Tibial artery (tissue), 4 donors: Measurements from ENCODE around the gene SYT7.

Source experiments
- DNase-seq, 2 donors: peaks; one replicate each; pipeline ENCODE4 v3.0.0-alpha.2; 2019
- H3K27ac ChIP-seq, 2 donors: fragments of 200-600 bp; sonication (generic) in 1 of 2; 1 replicate in 1 of 2; 2 replicates in 1 of 2; pipeline ENCODE4 v1.5.1; 2018 to 2019; ENCODE audit warnings: mild to moderate bottlenecking in 1 of 2
- H3K27me3 ChIP-seq, 2 donors: fragments of 200-600 bp; sonication (generic) in 1 of 2; one replicate each; pipeline versions ENCODE4 v1.5.1 to v1.6.0; 2016 to 2019
- H3K36me3 ChIP-seq, 3 donors: fragments of 200-600 bp; sonication (generic) in 2 of 3; one replicate each; pipeline ENCODE4 v1.5.1; 2016 to 2019; ENCODE audit warnings: mild to moderate bottlenecking in 2 of 3
- H3K4me1 ChIP-seq, 4 donors: fragments of 200-600 bp; sonication (generic) in 2 of 4; 1 replicate in 3 of 4; 2 replicates in 1 of 4; pipeline ENCODE4 v1.5.1; 2016 to 2019
- H3K4me3 ChIP-seq, 2 donors: fragments of 200-600 bp; sonication (generic) in 1 of 2; 1 replicate in 1 of 2; 2 replicates in 1 of 2; pipeline ENCODE4 v1.5.1; 2018 to 2019; ENCODE audit warnings: mild to moderate bottlenecking in 2 of 2
- H3K9me3 ChIP-seq, 3 donors: fragments of 200-600 bp; sonication (generic) in 1 of 3; one replicate each; pipeline ENCODE4 v1.5.1; 2016 to 2019
- CTCF ChIP-seq, 2 experiments: fragments of 200-600 bp in 1 of 2; fragments of 450-650 bp in 1 of 2; IDR thresholded peaks; one replicate each; pipeline ENCODE4 v1.5.1; 2017 to 2019; ENCODE audit warnings: antibody characterized with exemption in 2 of 2, mild to moderate bottlenecking in 1 of 2, moderate library complexity in 1 of 2
- intact Hi-C: fragments of 100-400 bp; cut with DNase I; formaldehyde crosslinking; loops from one replicate; pipeline ENCODE4 v1.15.0; 2023; ENCODE audit warnings: low total_unique reads

Gene SYT7

DNA sequence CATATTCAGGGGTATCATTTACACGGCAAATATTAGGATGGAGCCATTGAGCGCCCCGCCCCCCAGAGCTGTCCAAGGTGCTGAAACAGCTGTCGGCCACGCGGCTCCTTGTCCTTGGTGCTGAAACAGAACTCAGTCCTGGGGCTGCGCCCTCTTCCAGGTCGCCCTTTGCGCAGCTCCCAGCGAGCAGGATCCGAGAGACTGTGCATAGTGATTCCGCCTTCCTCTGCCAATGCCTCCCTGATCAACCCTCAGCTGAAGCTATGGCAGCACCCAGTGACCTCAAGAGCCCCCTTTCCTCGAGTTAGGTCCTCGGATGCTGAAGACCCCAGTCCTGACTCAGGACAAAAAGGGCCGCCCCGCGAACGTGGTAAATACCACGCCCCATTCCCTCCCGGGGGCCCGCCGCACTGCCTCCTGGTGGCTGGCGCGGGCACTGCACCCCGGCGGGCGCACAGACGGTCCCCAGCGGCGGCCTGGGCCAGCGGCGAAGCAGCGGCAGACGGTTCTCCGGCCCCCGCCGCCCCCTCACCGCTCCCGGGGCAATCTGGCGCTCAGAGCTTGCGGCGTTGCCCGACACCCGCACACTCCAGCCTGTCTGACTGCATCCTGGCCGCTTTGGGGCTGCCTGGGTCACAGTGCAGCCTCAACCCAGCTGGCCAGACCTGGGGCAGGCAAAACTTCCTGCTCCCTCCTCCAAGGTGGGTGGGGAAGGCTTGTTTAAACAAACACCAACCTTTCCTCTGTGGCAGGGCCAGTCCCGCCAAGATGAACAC is 13.4 kb downstream of the SYT7 start:
- H3K36me3 ChIP-seq = no peaks in the 10 kb centered on the region
- intact Hi-C loops = no loop called here
- peak in 1 of 2 donors; percentile 63 for DNase-seq
- peaks cover 0 to 78% of the 10 kb centered on the region in 2 donors for H3K27me3 ChIP-seq
- no peak overlapping the region for H3K27ac ChIP-seq
- no peaks in the 10 kb centered on the region for H3K9me3 ChIP-seq
- peaks cover 0 to 8% (median 0%) of the 10 kb centered on the region in 4 donors for H3K4me1 ChIP-seq
- no peak for TF ChIP-seq CTCF (IDR thresholded peaks at IDR 0.05)
- no peak overlapping the region for H3K4me3 ChIP-seq

GRCh38 chr11:61564936-61565696 is 15.8 kb downstream of the SYT7 start:
- no peaks in the 10 kb centered on the region for H3K9me3 ChIP-seq
- no peak for TF ChIP-seq CTCF (IDR thresholded peaks at IDR 0.05)
- no peak overlapping the region for H3K27ac ChIP-seq
- intact Hi-C loops = no loop called here
- DNase-seq = no peak
- peaks cover 0 to 66% of the 10 kb centered on the region in 2 donors for H3K27me3 ChIP-seq
- H3K4me3 ChIP-seq = no peak overlapping the region
- no peaks in the 10 kb centered on the region for H3K36me3 ChIP-seq
- H3K4me1 ChIP-seq = peaks cover 0 to 8% (median 0%) of the 10 kb centered on the region in 4 donors

GRCh38 chr11:61560751-61561150 is 20.1 kb downstream of the SYT7 start:
- Histone ChIP-seq H3K9me3 (no peaks in the 10 kb centered on the region), H3K4me3 (no peak overlapping the region), H3K36me3 (no peaks in the 10 kb centered on the region), H3K4me1 (peaks cover 0 to under 1% (median 0%) of the 10 kb centered on the region in 4 donors), H3K27me3 (peaks cover 0 to 65% of the 10 kb centered on the region in 2 donors), H3K27ac (no peak overlapping the region)
- TF ChIP-seq CTCF (IDR thresholded peaks at IDR 0.05) = no peak
- intact Hi-C loops = no loop called here
- DNase-seq = no peak

GRCh38 chr11:61556621-61557020 is 24.3 kb downstream of the SYT7 start:
- Histone ChIP-seq H3K36me3 (no peaks in the 10 kb centered on the region), H3K27ac (no peak overlapping the region), H3K27me3 (peaks cover 0 to 92% of the 10 kb centered on the region in 2 donors), H3K4me3 (no peak overlapping the region), H3K9me3 (no peaks in the 10 kb centered on the region), H3K4me1 (peaks cover 0 to 15% (median 8%) of the 10 kb centered on the region in 4 donors)
- DNase-seq = no peak
- no peak for TF ChIP-seq CTCF (IDR thresholded peaks at IDR 0.05)
- intact Hi-C loops = no loop called here

GRCh38 chr11:61555978-61556377 is 24.9 kb downstream of the SYT7 start:
- H3K27ac ChIP-seq = no peak overlapping the region
- intact Hi-C loops = no loop called here

More at GRCh38 chr11:61555978-61556377, 24.9 kb downstream of the SYT7 start:
- Histone ChIP-seq H3K36me3 (no peaks in the 10 kb centered on the region), H3K27me3 (peaks cover 0 to 94% of the 10 kb centered on the region in 2 donors), H3K4me1 (peaks cover 0 to 16% (median 10%) of the 10 kb centered on the region in 4 donors), H3K9me3 (no peaks in the 10 kb centered on the region), H3K4me3 (no peak overlapping the region)
- no peak for TF ChIP-seq CTCF (IDR thresholded peaks at IDR 0.05)
- DNase-seq = no peak
